LoVo (cell line): ENCODE measurements around the gene PPIG.
"Not testable (repeated sequence)": the region's sequence is repeated elsewhere in the genome, so short reads cannot be mapped to it uniquely, and the experiment has no call there.

Experiments
- DNase-seq: peaks from one replicate; pipeline ENCODE4 v3.0.0-alpha.2; 2016; ENCODE audit warnings: low spot score

PPIG gene

DNA sequence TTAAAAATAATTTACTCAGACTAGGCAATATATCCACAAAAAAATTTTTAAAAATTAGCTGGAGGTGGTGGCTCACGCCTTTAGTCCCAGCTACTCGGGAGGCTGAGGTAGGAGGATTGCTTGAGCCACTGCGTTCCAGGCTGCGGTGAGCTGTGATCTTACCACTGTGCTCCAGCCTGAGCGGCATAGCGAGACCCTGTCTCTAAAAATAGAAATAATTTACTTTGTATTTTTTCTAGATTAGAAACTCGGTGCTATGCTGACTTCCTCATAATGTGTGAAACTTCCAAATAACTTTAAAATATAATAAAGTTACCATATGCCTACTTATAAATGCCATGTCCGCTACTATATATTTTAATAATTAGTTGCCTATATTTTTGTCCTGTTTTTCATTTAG is 6.7 kb downstream of the PPIG start:
- no peak for DNase-seq

- not testable (repeated sequence) for DNase-seq
Observed at GRCh38 chr2:169596546-169596945, 12.4 kb downstream of the PPIG start.

- DNase-seq: no peak
Observed at GRCh38 chr2:169598982-169599381, 14.8 kb downstream of the PPIG start.

GRCh38 chr2:169599568-169599967 is 15.4 kb downstream of the PPIG start:
- DNase-seq: no peak

- DNase-seq: no peak
Observed at GRCh38 chr2:169609264-169609663, 25.1 kb downstream of the PPIG start.

GRCh38 chr2:169613876-169614275 is 29.7 kb downstream of the PPIG start:
- no peak for DNase-seq

- not testable (repeated sequence) for DNase-seq
Observed at GRCh38 chr2:169615982-169616381, 31.8 kb downstream of the PPIG start.

- DNase-seq: no peak
Observed at GRCh38 chr2:169619946-169620345, 35.8 kb downstream of the PPIG start.

GRCh38 chr2:169620509-169620908 is 36.4 kb downstream of the PPIG start:
- no peak for DNase-seq

GRCh38 chr2:169623235-169623634 is 39.1 kb downstream of the PPIG start:
- DNase-seq: no peak

DNA sequence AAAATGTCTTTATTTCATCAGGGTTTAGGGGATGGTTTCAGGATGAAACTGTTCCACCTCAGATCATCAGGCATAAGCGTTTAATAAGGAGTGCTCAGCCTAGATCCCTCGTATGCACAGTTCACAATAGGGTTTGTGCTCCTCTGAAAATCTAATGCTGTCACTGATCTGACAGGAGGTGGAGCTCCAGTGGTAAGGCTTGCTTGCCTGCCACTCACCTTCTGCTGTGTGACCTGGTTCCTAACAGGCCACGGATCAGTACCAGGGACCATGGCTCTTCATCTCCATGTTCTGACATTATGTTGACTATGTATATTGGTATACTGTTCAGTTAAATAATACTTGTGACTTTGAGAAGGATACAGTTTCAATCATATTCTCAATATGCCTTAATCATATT is 41.6 kb downstream of the PPIG start:
- DNase-seq: no peak

GRCh38 chr2:169636440-169637097 is 52.4 kb downstream of the PPIG start:
- DNase-seq: no peak

DNA sequence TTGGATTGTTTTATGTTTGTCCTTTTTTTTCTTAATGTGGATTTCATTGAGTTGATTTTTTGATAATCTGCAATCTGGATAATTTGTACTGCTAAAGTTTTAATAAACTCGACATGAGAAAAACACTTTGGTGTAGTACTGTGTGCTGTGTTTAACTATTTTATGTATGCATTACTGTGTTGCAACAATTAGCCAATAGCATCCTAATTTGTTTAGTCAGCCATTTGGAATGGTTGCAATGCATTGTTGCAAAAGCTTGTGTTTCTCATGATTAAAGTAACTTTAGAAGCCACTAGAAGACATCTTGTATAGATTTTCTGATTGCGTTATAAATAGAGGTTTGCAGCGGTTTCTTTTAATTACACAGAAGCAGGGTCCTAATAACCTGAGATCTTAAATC is 53.5 kb downstream of the PPIG start:
- DNase-seq: no peak

DNA sequence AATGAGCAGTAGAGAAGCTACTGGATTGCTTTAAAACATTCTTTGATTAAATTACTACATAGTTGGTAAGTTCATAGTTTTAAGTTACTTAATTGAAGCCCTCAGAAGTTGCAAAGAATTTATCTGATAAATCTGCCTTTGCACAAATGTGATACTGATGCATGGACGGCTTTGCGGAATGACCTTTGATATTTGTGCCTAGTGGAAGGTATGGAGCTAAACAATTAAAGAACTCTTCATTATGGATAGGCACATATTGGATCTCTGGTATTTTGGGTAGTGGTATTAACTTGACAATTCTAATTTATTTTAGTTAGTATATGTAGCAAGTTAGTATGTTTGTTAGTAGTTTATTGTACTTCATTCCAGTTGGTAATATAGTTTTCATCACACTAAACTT is 56.0 kb downstream of the PPIG start:
- no peak for DNase-seq

DNA sequence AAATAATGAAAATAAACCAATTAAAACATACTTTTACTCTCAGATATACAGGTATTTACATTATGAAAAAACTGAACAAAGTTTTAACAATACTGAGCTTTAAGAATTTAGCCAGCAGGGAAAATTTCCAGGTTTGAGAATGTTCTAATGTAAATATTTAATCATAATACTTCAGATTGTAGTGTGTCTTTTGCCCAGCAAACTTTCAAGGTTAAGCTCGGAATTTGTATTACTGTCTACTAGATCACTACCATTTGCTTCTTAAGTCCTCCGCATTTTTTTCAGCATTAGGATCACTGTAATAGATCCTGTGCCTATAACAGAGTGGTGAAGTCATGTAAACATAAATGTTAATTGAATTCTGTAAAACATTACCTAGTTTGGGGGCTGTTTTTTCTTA is 57.3 kb downstream of the PPIG start:
- no peak for DNase-seq

DNA sequence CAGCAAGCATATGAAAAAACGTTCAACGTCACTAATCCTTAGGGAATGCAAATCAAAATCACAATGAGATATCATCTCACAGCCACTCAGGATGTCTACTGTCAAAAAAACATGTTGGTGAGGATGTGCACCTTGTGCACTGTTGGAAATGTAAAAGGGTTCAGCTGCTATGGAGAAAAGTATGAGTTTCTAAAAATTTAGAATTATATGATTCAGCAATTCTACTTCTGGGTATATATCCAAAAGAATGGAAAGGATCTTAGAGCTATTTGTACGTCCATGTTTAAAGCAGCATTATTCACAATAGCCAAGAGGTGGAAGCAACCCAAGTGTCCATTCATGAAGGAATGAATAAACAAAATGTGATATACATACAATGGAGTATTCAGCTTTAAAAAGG is 60.0 kb downstream of the PPIG start:
- no peak for DNase-seq

DNA sequence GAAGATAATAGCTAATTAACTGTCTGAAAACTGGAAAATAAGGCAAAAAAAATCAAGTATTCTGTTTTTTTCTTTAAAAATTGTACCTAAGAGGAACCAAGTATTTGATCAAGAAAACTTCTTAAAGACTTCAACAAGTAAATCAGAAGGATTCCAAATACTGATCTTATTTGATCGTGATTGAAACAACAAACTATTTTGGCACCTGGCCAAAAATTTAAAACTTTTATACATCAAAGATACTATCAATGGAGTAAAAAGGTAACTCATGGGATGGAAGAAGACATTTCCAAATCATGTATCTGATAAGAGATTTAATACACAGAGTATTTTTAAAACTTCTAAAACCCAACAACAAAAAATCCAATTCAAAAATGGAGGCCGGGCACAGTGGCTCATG is 63.3 kb downstream of the PPIG start:
- DNase-seq: no peak

DNA sequence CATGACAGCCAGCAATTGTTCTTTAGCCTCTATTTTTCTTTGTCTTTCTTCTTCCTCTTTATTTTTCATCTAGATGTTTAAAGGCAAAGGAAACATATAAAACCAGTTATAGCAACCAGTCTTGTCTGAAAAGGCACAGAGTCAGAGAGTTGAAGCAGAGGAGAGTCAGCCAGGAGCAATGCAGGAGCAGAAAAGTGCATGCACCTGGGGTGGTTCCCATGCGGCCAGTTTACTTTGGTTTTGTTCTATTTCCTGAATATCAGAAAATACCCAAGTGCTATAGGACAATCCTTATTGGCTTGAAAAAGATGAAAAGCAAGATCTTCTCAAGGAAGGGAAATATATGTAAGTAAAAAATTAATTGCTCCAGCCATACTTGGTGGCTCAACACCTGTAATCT is 65.1 kb downstream of the PPIG start:
- DNase-seq: no peak

GRCh38 chr2:169653636-169654035 is 69.5 kb downstream of the PPIG start:
- no peak for DNase-seq

- DNase-seq: no peak
Observed at GRCh38 chr2:169656164-169656563, 72.0 kb downstream of the PPIG start.

GRCh38 chr2:169658877-169659276 is 74.7 kb downstream of the PPIG start:
- no peak for DNase-seq

GRCh38 chr2:169659320-169659719 is 75.2 kb downstream of the PPIG start:
- DNase-seq: no peak

- DNase-seq: no peak
Observed at GRCh38 chr2:169661265-169661664, 77.1 kb downstream of the PPIG start.

DNA sequence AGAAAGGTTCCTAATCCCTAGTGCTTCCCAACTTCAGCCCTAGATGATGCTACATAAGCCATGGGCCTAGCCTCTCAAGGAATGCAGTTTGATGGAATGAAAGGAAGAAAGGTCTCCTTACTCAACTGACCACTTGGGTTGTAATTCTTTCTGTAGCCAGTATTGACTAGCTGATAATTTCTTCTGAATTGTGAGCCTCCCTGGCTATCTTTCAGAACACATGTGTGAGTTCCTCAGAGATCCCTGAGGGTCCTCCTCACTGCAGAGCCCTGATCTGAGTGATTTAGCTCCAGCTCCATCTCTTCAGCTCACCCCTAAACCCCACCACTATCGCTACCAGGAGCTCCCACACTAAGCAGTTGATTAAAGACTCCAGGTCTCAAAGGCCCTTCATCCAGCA is 78.6 kb downstream of the PPIG start:
- DNase-seq: no peak

GRCh38 chr2:169663247-169663646 is 79.1 kb downstream of the PPIG start:
- no peak for DNase-seq
